MM.1S (cell line): ENCODE data around the gene YWHAH.

ENCODE experiments used
- DNase-seq: peaks from one replicate; pipeline ENCODE4 v3.0.0-alpha.2; 2015
- H2AFZ ChIP-seq: fragments of 300-600 bp; sonication (generic); 2 replicates; pipeline ENCODE4 v1.6.0; 2016; ENCODE audit warnings: antibody characterized with exemption, low read length
- H3F3A ChIP-seq: fragments of 300-600 bp; sonication (generic); 2 replicates; pipeline ENCODE4 v1.6.1; 2016; ENCODE audit warnings: mild to moderate bottlenecking, antibody characterized with exemption, low read length, moderate library complexity, mixed read lengths; ENCODE audit not compliant: insufficient read depth
- H3K27ac ChIP-seq: fragments of 300-600 bp; sonication (generic); 2 replicates; pipeline ENCODE4 v1.5.1; 2016; ENCODE audit warnings: mild to moderate bottlenecking, low read length
- H3K27me3 ChIP-seq: fragments of 300-600 bp; sonication (generic); replicated peaks from 2 replicates; pipeline ENCODE4 v1.6.0; 2016; ENCODE audit warnings: low read length; ENCODE audit not compliant: insufficient read depth
- H3K36me3 ChIP-seq: fragments of 300-600 bp; sonication (generic); replicated peaks from 2 replicates; pipeline ENCODE4 v1.6.1; 2016; ENCODE audit warnings: mild to moderate bottlenecking, low read length, mixed read lengths; ENCODE audit not compliant: insufficient read depth
- H3K4me1 ChIP-seq: fragments of 300-600 bp; sonication (generic); 2 replicates; pipeline ENCODE4 v1.6.1; 2016; ENCODE audit warnings: low read length, mixed read lengths
- H3K4me2 ChIP-seq: fragments of 300-600 bp; sonication (generic); 2 replicates; pipeline ENCODE4 v1.6.0; 2016; ENCODE audit warnings: low read depth, low read length
- H3K4me3 ChIP-seq: fragments of 300-600 bp; sonication (generic); 2 replicates; pipeline ENCODE4 v1.5.1; 2016; ENCODE audit warnings: low read length, mixed read lengths
- H3K79me2 ChIP-seq: fragments of 300-600 bp; sonication (generic); 2 replicates; pipeline ENCODE4 v1.6.1; 2016; ENCODE audit warnings: mixed run types, low read length, mixed read lengths
- H3K9ac ChIP-seq: fragments of 300-600 bp; sonication (generic); 2 replicates; pipeline ENCODE4 v1.6.1; 2016; ENCODE audit warnings: low read length, mixed read lengths
- H3K9me2 ChIP-seq: fragments of 300-600 bp; sonication (generic); replicated peaks from 2 replicates; pipeline ENCODE4 v1.6.1; 2016; ENCODE audit warnings: mild to moderate bottlenecking, low read length, mixed read lengths; ENCODE audit not compliant: insufficient read depth
- H3K9me3 ChIP-seq: fragments of 300-600 bp; sonication (generic); replicated peaks from 2 replicates; pipeline ENCODE4 v1.6.1; 2016; ENCODE audit warnings: mild to moderate bottlenecking, low read length, mixed read lengths; ENCODE audit not compliant: insufficient read depth
- H4K20me1 ChIP-seq: fragments of 300-600 bp; sonication (generic); 2 replicates; pipeline ENCODE4 v1.6.1; 2016; ENCODE audit warnings: mild to moderate bottlenecking, low read length, moderate library complexity, mixed read lengths; ENCODE audit not compliant: insufficient read depth
- CTCF ChIP-seq: fragments of 300-600 bp; sonication (generic); IDR thresholded peaks from 2 replicates; pipeline ENCODE4 v1.5.1; 2016; ENCODE audit warnings: antibody characterized with exemption, low read length, mixed read lengths
- EZH2 ChIP-seq: fragments of 300-600 bp; sonication (generic); optimal IDR thresholded peaks from 2 replicates; pipeline ENCODE3; 2017; ENCODE audit warnings: low read depth, mild to moderate bottlenecking, antibody characterized with exemption, low read length, mixed read lengths
- EZH2phosphoT487 ChIP-seq: fragments of 300-600 bp; sonication (generic); IDR thresholded peaks from 2 replicates; pipeline ENCODE4 v1.6.1; 2018; ENCODE audit warnings: antibody characterized with exemption, low read length

The YWHAH gene

GRCh38 chr22:31958625-31959239, 14.4 kb downstream of the YWHAH start:
- Histone ChIP-seq H3K4me3 (no peak overlapping the region), H3K4me2 (no peak overlapping the region), H3K9me3 (no peaks in the 10 kb centered on the region), H2AFZ (no peak overlapping the region), H4K20me1 (peaks cover 26% of the 10 kb centered on the region), H3F3A (peaks cover 4% of the 10 kb centered on the region; the same call in 1 of the 2 replicates), H3K4me1 (no peaks in the 10 kb centered on the region), H3K9ac (no peak overlapping the region), H3K79me2 (peaks cover 32% of the 10 kb centered on the region), H3K27me3 (no peaks in the 10 kb centered on the region), H3K9me2 (no peaks in the 10 kb centered on the region), H3K27ac (no peak overlapping the region), H3K36me3 (peaks cover 6% of the 10 kb centered on the region)
- no peak for DNase-seq
- TF ChIP-seq EZH2phosphoT487, result no peak

DNA sequence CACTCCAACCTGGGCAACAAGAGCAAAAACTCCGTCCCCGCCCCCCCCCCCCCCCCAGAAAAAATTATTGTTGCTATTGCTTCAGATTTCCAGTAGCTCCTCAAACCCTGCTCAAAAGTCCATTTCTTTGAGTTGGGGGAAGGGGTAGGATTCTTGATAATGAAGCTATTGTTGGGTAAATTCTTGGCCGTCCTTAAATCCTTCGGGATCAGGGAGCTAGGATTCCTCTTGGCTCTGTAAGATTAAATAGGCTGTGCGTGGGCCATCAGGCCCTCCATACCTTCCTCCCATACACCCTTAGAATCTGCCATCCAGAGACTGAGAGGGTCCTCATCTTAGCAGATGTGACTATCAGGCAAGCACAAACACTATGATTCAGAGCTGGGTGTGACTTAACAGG, 16.4 kb downstream of the YWHAH start:
- Histone ChIP-seq H3K9me2 (no peaks in the 10 kb centered on the region), H4K20me1 (peaks cover 11% of the 10 kb centered on the region), H3K4me3 (no peak overlapping the region), H3K9me3 (no peaks in the 10 kb centered on the region), H3F3A (peaks cover 4% of the 10 kb centered on the region; the same call in 1 of the 2 replicates), H3K9ac (no peak overlapping the region), H3K27me3 (no peaks in the 10 kb centered on the region), H3K27ac (no peak overlapping the region), H3K4me1 (no peaks in the 10 kb centered on the region), H2AFZ (no peak overlapping the region), H3K36me3 (peaks cover 6% of the 10 kb centered on the region), H3K79me2 (peaks cover 14% of the 10 kb centered on the region), H3K4me2 (no peak overlapping the region)
- no peak for DNase-seq
- TF ChIP-seq CTCF (no peak), EZH2 (no peak), EZH2phosphoT487 (no peak)

DNA sequence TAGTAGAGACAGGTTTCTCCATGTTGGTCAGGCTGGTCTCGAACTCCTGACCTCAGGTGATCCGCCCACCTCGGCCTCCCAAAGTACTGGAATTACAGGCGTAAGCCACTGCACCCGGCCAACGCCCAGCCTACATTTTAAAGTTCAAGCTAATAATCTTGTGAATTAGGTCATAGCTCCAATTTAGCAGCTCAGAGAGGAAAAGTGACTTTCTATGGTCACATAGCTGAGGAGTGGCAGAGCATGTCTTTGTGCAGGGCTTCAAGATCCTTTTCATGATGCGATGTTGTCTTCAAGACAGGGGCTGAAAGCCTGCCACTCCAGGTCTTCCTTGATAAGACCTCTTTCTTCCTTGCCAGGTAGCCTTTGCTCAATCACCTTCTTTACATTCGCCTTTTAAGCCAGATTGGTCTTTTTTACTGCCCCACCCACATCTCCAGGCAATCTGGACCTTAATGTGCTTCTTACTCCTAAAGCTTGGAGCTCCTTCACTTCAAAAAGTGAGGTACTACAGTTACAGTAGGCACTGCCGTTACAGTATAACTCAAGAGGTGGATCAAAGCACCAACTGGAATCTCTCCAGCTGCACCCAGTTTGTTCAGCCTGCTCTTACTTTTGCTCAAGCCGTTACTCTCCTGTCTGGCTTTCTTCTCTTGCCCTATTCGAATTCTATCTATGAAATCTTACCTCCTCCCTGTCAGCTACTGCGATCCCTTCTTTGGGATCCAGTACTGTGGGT, 18.2 kb downstream of the YWHAH start:
- no peaks in the 10 kb centered on the region for H3K27me3 ChIP-seq
- no peaks in the 10 kb centered on the region for H3K9me3 ChIP-seq
- TF ChIP-seq EZH2 (no peak), CTCF (no peak), EZH2phosphoT487 (no peak)
- no peak overlapping the region for H3K9ac ChIP-seq
- H3K79me2 ChIP-seq, result no peaks in the 10 kb centered on the region
- 0 out of 2 replicates have a peak, but pooled peaks cover 3% of the 10 kb centered on the region for H4K20me1 ChIP-seq
- no peak for DNase-seq
- no peaks in the 10 kb centered on the region for H3K4me1 ChIP-seq
- H3K27ac ChIP-seq, result no peak overlapping the region
- no peak overlapping the region for H2AFZ ChIP-seq
- H3K9me2 ChIP-seq, result no peaks in the 10 kb centered on the region
- H3K4me3 ChIP-seq, result no peak overlapping the region
- no peak overlapping the region for H3K4me2 ChIP-seq
- H3F3A ChIP-seq, result peaks cover 4% of the 10 kb centered on the region; the same call in 1 of the 2 replicates
- H3K36me3 ChIP-seq, result no peaks in the 10 kb centered on the region; the same call in 1 of the 2 replicates

GRCh38 chr22:31968022-31968421, 23.7 kb downstream of the YWHAH start:
- Histone ChIP-seq H2AFZ (no peak overlapping the region), H3K9me3 (no peaks in the 10 kb centered on the region), H3K36me3 (no peaks in the 10 kb centered on the region), H3K27ac (no peak overlapping the region), H3K9me2 (no peaks in the 10 kb centered on the region), H3K4me1 (peaks cover 10% of the 10 kb centered on the region), H3K4me3 (no peak overlapping the region), H3K27me3 (no peaks in the 10 kb centered on the region), H3K4me2 (no peak overlapping the region), H3K9ac (no peak overlapping the region), H3F3A (peaks cover 10% of the 10 kb centered on the region), H4K20me1 (no peaks in the 10 kb centered on the region), H3K79me2 (no peaks in the 10 kb centered on the region)
- DNase-seq, result no peak
- TF ChIP-seq EZH2 (no peak), CTCF (no peak), EZH2phosphoT487 (no peak)
